Fibroblast of peridontal ligament (primary cell): Measurements from ENCODE around the gene VPS35L.
"Not testable (repeated sequence)": the region's sequence is repeated elsewhere in the genome, so short reads cannot be mapped to it uniquely, and the experiment has no call there.

ENCODE experiments used
- DNase-seq: peaks from one replicate; pipeline ENCODE4 v3.0.0-alpha.2; 2010; ENCODE audit errors: extremely low read depth

The VPS35L gene

GRCh38 chr16:19540241-19540970, 15.1 kb upstream of the VPS35L start:
- DNase-seq, result no peak

GRCh38 chr16:19542138-19542821, 13.2 kb upstream of the VPS35L start:
- no peak for DNase-seq

GRCh38 chr16:19543278-19543996, 12.1 kb upstream of the VPS35L start:
- not testable (repeated sequence) for DNase-seq

- no peak for DNase-seq
These were observed 7.4 kb upstream of the VPS35L start for GRCh38 chr16:19548144-19548543.

GRCh38 chr16:19549673-19550072, 5.8 kb upstream of the VPS35L start:
- no peak for DNase-seq

- peak; percentile 30 for DNase-seq
These were observed 652 bp downstream of the VPS35L start for GRCh38 chr16:19555938-19556771.

- peak; percentile 85 for DNase-seq
These were observed 3.9 kb downstream of the VPS35L start for GRCh38 chr16:19559242-19559910.

GRCh38 chr16:19560078-19560477, 4.6 kb downstream of the VPS35L start:
- no peak for DNase-seq

GRCh38 chr16:19563377-19563776, 7.9 kb downstream of the VPS35L start:
- DNase-seq, result no peak

GRCh38 chr16:19566362-19566761, 10.9 kb downstream of the VPS35L start:
- DNase-seq, result no peak

GRCh38 chr16:19567560-19567959, 12.1 kb downstream of the VPS35L start:
- no peak for DNase-seq

GRCh38 chr16:19573997-19574396, 18.5 kb downstream of the VPS35L start:
- DNase-seq, result no peak

GRCh38 chr16:19574615-19575014, 19.1 kb downstream of the VPS35L start:
- DNase-seq, result no peak

GRCh38 chr16:19578378-19578971, 23.0 kb downstream of the VPS35L start:
- DNase-seq, result peak; percentile 74

GRCh38 chr16:19582050-19582831, 26.7 kb downstream of the VPS35L start:
- no peak for DNase-seq

- DNase-seq, result peak; percentile 68
These were observed 28.3 kb downstream of the VPS35L start for GRCh38 chr16:19583665-19584300.

GRCh38 chr16:19588661-19589060, 33.2 kb downstream of the VPS35L start:
- no peak for DNase-seq

GRCh38 chr16:19589106-19589505, 33.6 kb downstream of the VPS35L start:
- no peak for DNase-seq

GRCh38 chr16:19589771-19590302, 34.3 kb downstream of the VPS35L start:
- peak; percentile 94 for DNase-seq
